ENCODE data around the gene ZSWIM5.

The ZSWIM5 gene

GRCh38 chr1:45026446-45026845, 180.0 kb downstream of the ZSWIM5 start:
- DNase-seq (ENCODE audit: low spot score): no peak

- DNase-seq (ENCODE audit: low spot score): no peak
Observed at GRCh38 chr1:45023663-45024062, 182.7 kb downstream of the ZSWIM5 start.

GRCh38 chr1:45018599-45019230, 187.7 kb downstream of the ZSWIM5 start:
- peak; percentile 61 for DNase-seq (ENCODE audit: low spot score)

GRCh38 chr1:45016767-45017166, 189.6 kb downstream of the ZSWIM5 start:
- no peak for DNase-seq (ENCODE audit: low spot score)

GRCh38 chr1:45016090-45016697, 190.2 kb downstream of the ZSWIM5 start:
- no peak for DNase-seq (ENCODE audit: low spot score)

- DNase-seq (ENCODE audit: low spot score): no peak
Observed at GRCh38 chr1:45015683-45016082, 190.7 kb downstream of the ZSWIM5 start.

GRCh38 chr1:45014321-45015028, 191.9 kb downstream of the ZSWIM5 start:
- peak; percentile 80 for DNase-seq (ENCODE audit: low spot score)

GRCh38 chr1:45013551-45014209, 192.7 kb downstream of the ZSWIM5 start:
- DNase-seq (ENCODE audit: low spot score): no peak

- DNase-seq (ENCODE audit: low spot score): peak; percentile 32
Observed at GRCh38 chr1:45012639-45013278, 193.6 kb downstream of the ZSWIM5 start.

GRCh38 chr1:45011837-45012638, 194.4 kb downstream of the ZSWIM5 start, which contains the start of gene UROD:
Gene UROD, plus strand, starts transcription at chr1:45012254. Its CDS starts 12 bp downstream, at chr1:45012266.
- DNase-seq (ENCODE audit: low spot score): peak; percentile 90

- peak; percentile 70 for DNase-seq (ENCODE audit: low spot score)
Observed at GRCh38 chr1:45010855-45011811, 195.3 kb downstream of the ZSWIM5 start, which contains the start of gene HECTD3. Gene HECTD3, minus strand, starts transcription at chr1:45011324. Its CDS starts 67 bp downstream, at chr1:45011257.

- DNase-seq (ENCODE audit: low spot score): peak; percentile 17
Observed at GRCh38 chr1:45009956-45010854, 196.2 kb downstream of the ZSWIM5 start.

GRCh38 chr1:45009296-45009865, 197.0 kb downstream of the ZSWIM5 start:
- DNase-seq (ENCODE audit: low spot score): no peak

GRCh38 chr1:45008516-45008915, 197.9 kb downstream of the ZSWIM5 start:
- DNase-seq (ENCODE audit: low spot score): no peak

- DNase-seq (ENCODE audit: low spot score): no peak
Observed at GRCh38 chr1:45008076-45008475, 198.3 kb downstream of the ZSWIM5 start.

- no peak for DNase-seq (ENCODE audit: low spot score)
Observed at GRCh38 chr1:45007311-45007710, 199.1 kb downstream of the ZSWIM5 start.

- DNase-seq (ENCODE audit: low spot score): no peak
Observed at GRCh38 chr1:45005761-45006160, 200.6 kb downstream of the ZSWIM5 start.

- DNase-seq (ENCODE audit: low spot score): no peak
Observed at GRCh38 chr1:45004281-45004920, 202.0 kb downstream of the ZSWIM5 start.
